C4-2B (cell line): ENCODE data around the gene SDS.

Experiments
- H3K27ac ChIP-seq: fragments of 450-650 bp; 2 replicates; pipeline ENCODE4 v1.5.1; 2017
- ZFX ChIP-seq: fragments of 450-650 bp; IDR thresholded peaks from 2 replicates; pipeline ENCODE4 v1.6.1; 2017
- TF ChIP-seq, protein P1 (sequence below): fragments of 450-650 bp; conservative IDR thresholded peaks from 2 replicates; pipeline ENCODE4 v1.5.1; 2017; ENCODE audit warnings: mild to moderate bottlenecking

The SDS gene

DNA sequence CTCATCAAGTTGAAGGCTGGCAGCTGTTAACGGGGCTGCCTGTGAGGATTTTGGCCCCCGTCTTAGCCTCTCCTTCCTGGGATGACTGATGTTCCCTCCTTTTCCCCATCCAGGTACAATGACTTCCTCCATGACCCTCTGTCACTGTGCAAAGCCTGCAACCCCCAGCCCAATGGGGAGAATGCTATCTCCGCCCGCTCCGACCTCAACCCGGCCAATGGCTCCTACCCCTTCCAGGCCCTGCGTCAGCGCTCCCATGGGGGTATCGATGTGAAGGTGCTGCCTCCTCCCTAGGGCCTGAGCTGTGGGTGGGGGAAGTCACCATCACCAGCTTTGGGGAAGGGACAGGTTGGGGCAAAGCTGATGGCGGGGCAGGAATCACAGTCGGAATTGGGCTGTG is 16.1 kb downstream of the SDS start:
- H3K27ac ChIP-seq = no peak overlapping the region
- TF ChIP-seq, protein P1, sequence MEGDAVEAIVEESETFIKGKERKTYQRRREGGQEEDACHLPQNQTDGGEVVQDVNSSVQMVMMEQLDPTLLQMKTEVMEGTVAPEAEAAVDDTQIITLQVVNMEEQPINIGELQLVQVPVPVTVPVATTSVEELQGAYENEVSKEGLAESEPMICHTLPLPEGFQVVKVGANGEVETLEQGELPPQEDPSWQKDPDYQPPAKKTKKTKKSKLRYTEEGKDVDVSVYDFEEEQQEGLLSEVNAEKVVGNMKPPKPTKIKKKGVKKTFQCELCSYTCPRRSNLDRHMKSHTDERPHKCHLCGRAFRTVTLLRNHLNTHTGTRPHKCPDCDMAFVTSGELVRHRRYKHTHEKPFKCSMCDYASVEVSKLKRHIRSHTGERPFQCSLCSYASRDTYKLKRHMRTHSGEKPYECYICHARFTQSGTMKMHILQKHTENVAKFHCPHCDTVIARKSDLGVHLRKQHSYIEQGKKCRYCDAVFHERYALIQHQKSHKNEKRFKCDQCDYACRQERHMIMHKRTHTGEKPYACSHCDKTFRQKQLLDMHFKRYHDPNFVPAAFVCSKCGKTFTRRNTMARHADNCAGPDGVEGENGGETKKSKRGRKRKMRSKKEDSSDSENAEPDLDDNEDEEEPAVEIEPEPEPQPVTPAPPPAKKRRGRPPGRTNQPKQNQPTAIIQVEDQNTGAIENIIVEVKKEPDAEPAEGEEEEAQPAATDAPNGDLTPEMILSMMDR = no peak
- no peak for TF ChIP-seq ZFX

DNA sequence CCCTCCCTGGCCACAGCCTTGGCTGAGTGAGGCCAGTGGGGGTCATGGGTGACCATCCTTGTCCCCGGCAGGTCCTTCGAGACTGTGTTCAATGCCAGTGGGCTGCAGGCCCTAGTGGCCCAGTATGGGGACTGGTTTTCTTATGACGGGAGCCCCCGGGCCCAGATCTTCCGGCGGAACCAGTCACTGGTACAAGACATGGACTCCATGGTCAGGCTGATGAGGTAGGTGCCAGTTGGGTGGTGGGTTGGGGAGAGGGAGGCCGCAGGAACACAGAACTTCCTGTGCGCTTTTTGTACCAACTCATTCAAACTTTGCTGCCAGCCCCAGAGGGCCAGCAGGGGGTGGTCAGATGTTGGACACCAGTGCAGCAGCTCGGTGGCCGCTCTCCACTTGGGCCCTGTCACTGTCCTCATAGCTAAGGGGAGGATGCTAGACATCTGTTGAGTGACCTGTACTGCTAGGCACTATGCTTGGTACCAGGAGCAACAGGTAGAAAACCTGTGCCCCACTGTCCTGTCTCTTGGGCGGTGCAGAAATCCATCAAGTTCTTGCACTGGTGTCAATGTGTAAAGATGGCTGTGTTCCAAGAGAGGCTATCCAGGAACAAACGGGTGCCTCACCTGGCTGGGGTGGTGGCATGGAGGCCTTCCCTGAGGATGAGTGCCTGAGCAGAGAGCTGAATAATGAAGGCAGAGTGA is 16.7 kb downstream of the SDS start:
- H3K27ac ChIP-seq = no peak overlapping the region
- no peak for TF ChIP-seq ZFX
- TF ChIP-seq, protein P1 = no peak

DNA sequence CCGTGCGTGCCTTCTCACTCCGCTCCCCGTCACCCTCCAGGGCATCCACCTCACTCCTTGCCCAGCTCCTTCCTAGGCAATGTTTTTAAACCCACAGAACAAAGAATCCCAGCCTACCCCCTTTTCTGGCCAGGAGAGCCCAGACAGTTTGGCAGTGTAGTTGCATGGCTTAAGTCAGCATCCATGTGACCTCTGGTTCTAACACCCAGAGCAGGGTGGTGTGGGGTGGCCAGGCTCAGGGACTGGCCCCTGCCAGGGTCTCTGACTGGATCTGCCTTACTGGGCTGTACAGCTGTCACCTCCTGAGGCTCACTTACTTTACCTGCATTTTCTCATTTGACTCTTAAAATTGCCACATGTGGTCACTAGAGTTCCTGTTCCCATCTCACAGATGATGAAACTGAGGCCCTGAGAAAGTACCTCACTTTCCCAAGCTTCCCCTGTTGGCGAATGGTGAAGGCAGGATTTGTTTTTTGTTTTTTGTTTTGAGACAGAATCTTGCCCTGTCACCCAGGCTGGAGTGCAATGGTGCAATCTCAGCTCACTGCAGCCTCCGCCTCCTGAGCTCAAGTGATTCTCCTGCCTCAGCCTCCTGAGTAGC is 18.3 kb downstream of the SDS start:
- TF ChIP-seq, protein P1 = no peak
- no peak for TF ChIP-seq ZFX
- H3K27ac ChIP-seq = no peak overlapping the region

GRCh38 chr12:113384778-113385177 is 18.9 kb downstream of the SDS start:
- TF ChIP-seq, protein P1 = no peak
- TF ChIP-seq ZFX = no peak
- H3K27ac ChIP-seq = no peak overlapping the region

- no peak for TF ChIP-seq ZFX
- TF ChIP-seq, protein P1 = no peak
- no peak overlapping the region for H3K27ac ChIP-seq
These were observed 21.5 kb downstream of the SDS start for GRCh38 chr12:113382206-113382605.

- TF ChIP-seq ZFX = no peak
- TF ChIP-seq, protein P1 = no peak
- H3K27ac ChIP-seq = no peak overlapping the region
These were observed 22.5 kb downstream of the SDS start for GRCh38 chr12:113381220-113381619.

DNA sequence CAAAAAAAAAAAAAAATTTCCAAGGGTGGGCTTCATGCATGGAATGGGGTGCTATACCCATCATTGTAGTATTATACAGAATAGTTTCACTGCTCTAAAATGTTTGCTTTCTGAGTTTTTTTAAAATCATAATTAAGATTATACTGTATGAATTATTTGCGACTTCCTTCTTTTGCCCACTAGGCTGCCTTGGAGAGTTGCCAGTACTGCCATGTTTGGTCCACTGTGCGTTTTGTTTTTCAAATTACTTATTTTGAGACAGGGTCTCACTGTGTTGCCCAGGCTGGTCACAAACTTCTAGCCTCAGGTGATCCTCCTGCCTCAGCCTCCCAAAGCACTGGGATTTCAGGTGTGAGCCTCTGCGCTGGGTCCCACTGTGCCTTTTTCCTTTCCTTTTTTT is 25.4 kb downstream of the SDS start:
- TF ChIP-seq, protein P1 = no peak; the same call in 1 of the 2 replicates
- TF ChIP-seq ZFX = no peak
- H3K27ac ChIP-seq = no peak overlapping the region
